Thymus (tissue), 11 donors: ENCODE measurements around the gene TOR4A. TPM values are rescaled to one million over a fixed set of nuclear protein-coding genes. Genes with fewer than 3 reads are reported as not detected.

Experiments used
- DNase-seq, 9 donors: peaks; one replicate each; pipeline ENCODE4 v3.0.0-alpha.2; 2013; ENCODE audit warnings: low spot score in 9 of 9, low read depth in 6 of 9, missing footprints in 1 of 9
- H3K27ac ChIP-seq, 2 donors: one replicate each; pipeline ENCODE4 v1.5.1; 2013; ENCODE audit warnings: control low read depth in 1 of 2, low read depth in 1 of 2, low read length in 1 of 2, mild to moderate bottlenecking in 1 of 2, moderate library complexity in 1 of 2
- H3K27me3 ChIP-seq, 2 donors: one replicate each; pipeline ENCODE4 v1.5.1; 2013; ENCODE audit warnings: low read length in 1 of 2; ENCODE audit not compliant: control insufficient read depth in 2 of 2, insufficient read depth in 1 of 2
- H3K36me3 ChIP-seq, 2 donors: one replicate each; pipeline ENCODE4 v1.5.1; 2013; ENCODE audit warnings: low read length in 1 of 2, mild to moderate bottlenecking in 1 of 2, moderate library complexity in 1 of 2; ENCODE audit not compliant: control insufficient read depth in 2 of 2, insufficient read depth in 2 of 2
- H3K4me1 ChIP-seq, 2 donors: one replicate each; pipeline ENCODE4 v1.5.1; 2013; ENCODE audit warnings: low read length in 2 of 2; ENCODE audit not compliant: control insufficient read depth in 2 of 2, insufficient read depth in 2 of 2
- H3K4me3 ChIP-seq, 2 donors: one replicate each; pipeline ENCODE4 v1.5.1; 2013; ENCODE audit warnings: low read length in 2 of 2, control low read depth in 1 of 2, mild to moderate bottlenecking in 1 of 2
- H3K9me3 ChIP-seq, 2 donors: one replicate each; pipeline ENCODE4 v1.5.1; 2013; ENCODE audit warnings: low read length in 1 of 2, mild to moderate bottlenecking in 1 of 2; ENCODE audit not compliant: control insufficient read depth in 2 of 2, insufficient read depth in 1 of 2
- WGBS: extraction: QIAGEN DNeasy Blood & Tissue Kit; methylation state at CpG from one replicate; pipeline ENCODE4 v1.1.7; 2013; 5-methylcytosine and 5-hydroxymethylcytosine counted together
- polyA plus RNA-seq: library from polyadenylated mRNA; stranded (reverse); fragments of 200-250 nt; gene quantifications from one replicate; pipeline ENCODE4 v1.2.3, GENCODE V29; 2013
- total RNA-seq: library from RNA; stranded (reverse); fragments of 120-200 nt; gene quantifications from one replicate; pipeline ENCODE4 v1.2.4, GENCODE V29; 2013
- donor health status: healthy.

Gene TOR4A
- total and polyA plus RNA-seq, 2 donors = 2.0 to 2.1 TPM

DNA sequence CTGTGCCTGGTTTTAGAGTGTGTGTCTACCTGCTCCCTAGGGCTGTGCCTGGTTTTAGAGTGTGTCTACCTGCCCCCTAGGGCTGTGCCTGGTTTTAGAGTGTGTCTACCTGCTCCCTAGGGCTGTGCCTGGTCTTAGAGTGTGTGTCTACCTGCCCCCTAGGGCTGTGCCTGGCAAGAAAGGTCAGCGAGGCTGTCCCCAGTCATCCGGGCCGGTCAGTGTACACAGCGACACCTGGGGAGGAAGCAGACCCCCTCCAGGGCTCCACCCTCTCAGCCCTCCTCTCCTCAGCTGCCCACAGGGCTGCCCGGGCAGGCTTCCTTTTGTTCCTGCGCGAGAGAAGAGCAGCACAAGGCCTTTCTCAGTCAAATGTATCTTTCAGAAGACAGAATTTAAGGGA lies 20.4 kb downstream of the TOR4A start:
- H3K4me1 ChIP-seq = peaks cover 8 to 24% of the 10 kb centered on the region in 2 donors
- WGBS = 86% methylated on average over 7 of the region's 7 CpGs
- H3K36me3 ChIP-seq = no peaks in the 10 kb centered on the region
- no peak overlapping the region for H3K4me3 ChIP-seq
- H3K9me3 ChIP-seq = peaks cover 3 to 15% of the 10 kb centered on the region in 2 donors
- peaks cover 83 to 87% of the 10 kb centered on the region in 2 donors for H3K27me3 ChIP-seq
- no peak for DNase-seq
- no peak overlapping the region for H3K27ac ChIP-seq

- Histone ChIP-seq H3K36me3 (no peaks in the 10 kb centered on the region), H3K4me3 (no peak overlapping the region), H3K4me1 (peaks cover 8 to 31% of the 10 kb centered on the region in 2 donors), H3K27ac (no peak overlapping the region), H3K9me3 (peaks cover 3 to 15% of the 10 kb centered on the region in 2 donors), H3K27me3 (peaks cover 87 to 90% of the 10 kb centered on the region in 2 donors)
- DNase-seq = no peak
- WGBS = 92% methylated on average over 24 of the region's 24 CpGs
Measured at GRCh38 chr9:137298401-137299202, 21.1 kb downstream of the TOR4A start.

- Histone ChIP-seq H3K36me3 (no peaks in the 10 kb centered on the region), H3K27ac (no peak overlapping the region), H3K9me3 (peaks cover 3 to 10% of the 10 kb centered on the region in 2 donors), H3K4me1 (peaks cover 8 to 33% of the 10 kb centered on the region in 2 donors), H3K27me3 (peaks cover 86 to 92% of the 10 kb centered on the region in 2 donors), H3K4me3 (no peak overlapping the region)
- 94% methylated on average over 10 of the region's 10 CpGs for WGBS
- no peak for DNase-seq
Measured at GRCh38 chr9:137299203-137299565, 21.7 kb downstream of the TOR4A start.

DNA sequence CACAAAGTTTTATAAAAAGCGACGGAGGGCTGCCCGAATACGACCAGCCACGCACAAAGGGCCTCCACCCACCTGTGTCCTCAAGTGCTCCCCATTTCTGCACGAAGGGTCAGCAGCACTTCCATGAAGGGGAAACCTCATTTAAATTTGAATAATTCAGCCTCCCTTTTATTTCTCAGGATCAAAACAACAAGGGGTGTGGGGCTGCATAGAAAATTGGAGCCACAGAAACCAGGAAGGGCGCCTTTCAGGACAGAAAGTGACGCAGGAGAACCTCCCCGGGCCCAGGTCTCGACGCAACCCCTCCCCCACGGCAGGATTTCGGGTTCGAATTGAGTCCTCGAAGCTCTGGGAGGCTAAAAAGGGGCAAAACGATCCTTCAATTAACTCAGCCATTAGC lies 22.4 kb downstream of the TOR4A start:
- peaks cover 86 to 91% of the 10 kb centered on the region in 2 donors for H3K27me3 ChIP-seq
- no peak overlapping the region for H3K27ac ChIP-seq
- no peak for DNase-seq
- peak overlapping the region in 1 of 2 donors; percentile 29 for H3K4me3 ChIP-seq
- H3K9me3 ChIP-seq = peaks cover 0 to 2% of the 10 kb centered on the region in 2 donors
- peaks cover 8 to 38% of the 10 kb centered on the region in 2 donors for H3K4me1 ChIP-seq
- 83% methylated on average over 16 of the region's 16 CpGs for WGBS
- H3K36me3 ChIP-seq = no peaks in the 10 kb centered on the region

DNA sequence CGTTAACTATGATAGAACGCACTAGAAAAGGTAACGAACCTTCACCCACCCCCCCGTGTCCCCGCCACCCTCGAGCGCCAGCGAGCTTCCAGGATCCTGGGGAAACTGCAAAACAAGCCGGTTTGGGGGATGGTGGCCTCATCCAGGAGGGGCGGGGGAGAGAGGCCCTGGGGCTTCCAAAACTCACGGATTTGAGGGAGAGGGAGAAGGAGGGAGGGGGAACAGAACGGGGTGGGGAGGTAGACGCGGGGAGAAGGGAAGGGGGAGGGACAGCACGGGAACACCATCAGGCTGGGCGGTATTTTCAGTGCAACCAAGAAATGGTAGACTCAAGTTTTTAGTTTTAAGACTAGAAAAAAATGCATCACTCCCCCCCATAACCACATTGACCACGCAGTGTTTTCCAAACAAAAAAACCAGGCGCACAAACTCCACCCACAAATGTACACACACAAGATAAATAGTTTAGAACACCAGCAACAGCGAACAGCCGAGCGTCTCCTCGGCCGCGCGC lies 23.1 kb downstream of the TOR4A start:
- Histone ChIP-seq H3K4me1 (peaks cover 8 to 43% of the 10 kb centered on the region in 2 donors), H3K27ac (no peak overlapping the region), H3K36me3 (no peaks in the 10 kb centered on the region), H3K9me3 (no peaks in the 10 kb centered on the region), H3K27me3 (peaks cover 88 to 90% of the 10 kb centered on the region in 2 donors), H3K4me3 (peak overlapping the region; percentile 29 to 58)
- no peak for DNase-seq
- 6% methylated on average over 25 of the region's 25 CpGs for WGBS

DNA sequence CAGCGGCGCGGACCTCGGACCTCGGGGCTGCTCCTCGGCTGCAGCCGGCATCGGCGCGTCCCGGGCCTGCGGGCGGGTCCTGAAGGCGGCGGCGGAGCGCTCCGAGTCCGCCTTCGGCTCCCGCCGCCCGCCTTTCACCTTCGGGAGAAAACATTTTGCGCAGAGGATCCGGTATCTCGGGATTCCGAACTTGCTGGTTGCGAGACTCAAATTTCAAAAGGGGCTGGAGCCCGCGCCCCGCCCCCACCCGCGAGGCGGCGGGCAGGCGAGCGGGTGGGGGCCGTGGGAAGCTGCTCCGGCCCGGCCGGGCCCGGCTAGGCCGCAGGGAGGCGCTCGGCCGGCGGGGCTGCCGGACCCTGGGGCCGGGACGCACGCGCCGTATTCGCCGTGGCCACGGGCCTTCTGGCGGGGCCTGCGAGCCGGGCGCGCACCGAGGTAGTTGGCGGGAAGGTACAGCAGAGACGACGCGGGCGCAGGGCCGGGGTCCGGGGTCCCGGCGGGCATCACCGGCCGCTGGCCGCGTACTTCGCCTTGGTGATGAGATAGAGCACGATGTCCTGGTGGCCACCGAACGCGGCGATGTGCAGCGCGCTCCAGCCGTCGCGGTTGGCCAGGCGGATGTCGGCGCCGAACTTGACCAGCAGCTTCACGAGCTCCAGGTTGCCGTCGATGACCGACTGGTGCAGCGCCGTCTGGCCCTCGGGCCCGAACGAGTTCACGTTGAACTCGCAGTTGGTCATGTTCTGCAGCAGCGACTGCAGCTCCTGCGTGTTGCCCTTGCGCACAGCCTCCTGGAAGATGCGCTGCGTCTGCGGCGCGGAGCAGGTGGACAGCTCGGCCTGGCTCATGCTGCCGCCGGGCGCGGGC lies 23.8 kb downstream of the TOR4A start:
- H3K4me3 ChIP-seq = peak overlapping the region; percentile 29 to 58
- no peak for DNase-seq
- no peaks in the 10 kb centered on the region for H3K36me3 ChIP-seq
- 1% methylated on average over 115 of the region's 115 CpGs for WGBS
- peaks cover 8 to 50% of the 10 kb centered on the region in 2 donors for H3K4me1 ChIP-seq
- no peaks in the 10 kb centered on the region for H3K9me3 ChIP-seq
- H3K27me3 ChIP-seq = peaks cover 85 to 92% of the 10 kb centered on the region in 2 donors
- peak overlapping the region in 1 of 2 donors; percentile 15 for H3K27ac ChIP-seq

GRCh38 chr9:137302118-137302448 lies 24.6 kb downstream of the TOR4A start, which contains the start of gene NRARP:
TSS of gene NRARP (minus strand) at chr9:137302271. CDS start at chr9:137301928, 343 bp downstream.
- Histone ChIP-seq H3K4me1 (peaks cover 8 to 58% of the 10 kb centered on the region in 2 donors), H3K27me3 (peaks cover 85 to 92% of the 10 kb centered on the region in 2 donors), H3K36me3 (no peaks in the 10 kb centered on the region), H3K4me3 (peak within 1 kb of the TSS; percentile 29 to 58), H3K9me3 (no peaks in the 10 kb centered on the region), H3K27ac (peak within 1 kb of the TSS; percentile 76 to 79)
- peak in 8 of 9 donors; percentile 58 to 91 (median 82) for DNase-seq
- WGBS = under 1% methylated on average over 60 of the region's 60 CpGs

DNA sequence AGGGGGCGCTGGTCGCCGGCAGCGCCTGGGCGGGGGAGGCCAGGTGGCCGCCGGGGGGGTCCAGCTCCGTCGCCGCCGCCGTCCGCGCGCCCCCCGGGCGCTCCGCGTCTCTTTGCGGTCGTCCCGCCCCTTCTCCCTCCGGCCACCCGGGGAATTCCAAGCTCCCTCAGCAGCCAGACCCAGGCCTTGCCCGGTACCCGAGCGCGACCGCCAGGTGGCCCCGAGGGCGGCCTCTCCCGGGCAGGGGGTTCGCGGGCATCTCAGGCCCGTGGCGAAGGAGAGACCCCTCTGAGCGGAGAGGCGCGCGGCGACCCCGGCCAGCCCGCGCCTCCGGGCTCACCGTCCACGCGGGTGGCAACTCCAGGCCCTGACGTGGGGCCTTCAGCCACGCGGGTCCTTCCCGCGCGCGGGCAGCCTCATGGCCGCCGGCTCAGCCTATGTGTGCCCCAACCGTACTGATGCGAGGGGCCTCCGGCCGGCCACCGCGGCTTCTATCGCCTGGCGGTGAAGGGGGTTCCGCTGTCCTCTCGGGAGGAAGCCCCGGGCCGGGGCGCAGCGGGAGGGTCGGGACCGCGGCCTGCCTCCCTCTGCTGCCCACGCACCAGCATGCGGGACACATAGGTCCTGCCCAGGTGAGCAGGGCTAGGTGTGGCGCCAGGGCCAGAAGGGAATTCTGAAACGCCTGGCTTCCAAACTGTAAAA lies 25.1 kb downstream of the TOR4A start:
- Histone ChIP-seq H3K9me3 (no peaks in the 10 kb centered on the region), H3K27ac (peak overlapping the region; percentile 76 to 79), H3K4me3 (peak overlapping the region in 1 of 2 donors; percentile 58), H3K27me3 (peaks cover 83 to 92% of the 10 kb centered on the region in 2 donors), H3K4me1 (peaks cover 8 to 63% of the 10 kb centered on the region in 2 donors), H3K36me3 (no peaks in the 10 kb centered on the region)
- no peak for DNase-seq
- 10% methylated on average over 78 of the region's 78 CpGs for WGBS
